NCI-H82 (cell line): Measurements from ENCODE around the gene NANOS3.
A peak's percentile ranks its signal among the peaks of the same experiment; 100 is the strongest.

Experiments used
- DNase-seq: peaks from one replicate; lab custom pipeline; 2025; lab: John Stamatoyannopoulos, UW

The NANOS3 gene

GRCh38 chr19:13885826-13886365, 9.0 kb downstream of the NANOS3 start:
- no peak for DNase-seq

- no peak for DNase-seq
Measured at GRCh38 chr19:13887018-13887436, 10.1 kb downstream of the NANOS3 start.

- DNase-seq, result no peak
Measured at GRCh38 chr19:13887517-13887916, 10.6 kb downstream of the NANOS3 start.

GRCh38 chr19:13888281-13888680, 11.3 kb downstream of the NANOS3 start:
- no peak for DNase-seq

- DNase-seq, result no peak
Measured at GRCh38 chr19:13890136-13890535, 13.2 kb downstream of the NANOS3 start.

- no peak for DNase-seq
Measured at GRCh38 chr19:13892870-13893269, 15.9 kb downstream of the NANOS3 start.

GRCh38 chr19:13894552-13894951, 17.6 kb downstream of the NANOS3 start:
- no peak for DNase-seq

- no peak for DNase-seq
Measured at GRCh38 chr19:13896227-13896626, 19.3 kb downstream of the NANOS3 start.

GRCh38 chr19:13899393-13899792, 22.5 kb downstream of the NANOS3 start:
- DNase-seq, result no peak

- no peak for DNase-seq
Measured at GRCh38 chr19:13899912-13900584, 23.1 kb downstream of the NANOS3 start.

- peak; percentile 60 for DNase-seq
Measured at GRCh38 chr19:13902993-13903555, 26.1 kb downstream of the NANOS3 start.

GRCh38 chr19:13905634-13906520, 28.9 kb downstream of the NANOS3 start, which contains the start of the genes BRME1 and CC2D1A:
Gene BRME1, minus strand, starts transcription at chr19:13906117. Its CDS starts 1,225 bp downstream, at chr19:13904892.
Gene CC2D1A, plus strand, starts transcription at chr19:13906201. Its CDS starts 241 bp downstream, at chr19:13906442.
- DNase-seq, result peak; percentile 97

GRCh38 chr19:13906521-13906904, 29.6 kb downstream of the NANOS3 start:
- DNase-seq, result peak; percentile 64

- no peak for DNase-seq
Measured at GRCh38 chr19:13906910-13907309, 30.0 kb downstream of the NANOS3 start.

GRCh38 chr19:13908674-13909073, 31.7 kb downstream of the NANOS3 start:
- no peak for DNase-seq

GRCh38 chr19:13909430-13909829, 32.5 kb downstream of the NANOS3 start:
- peak; percentile 23 for DNase-seq

- DNase-seq, result no peak
Measured at GRCh38 chr19:13913352-13913751, 36.4 kb downstream of the NANOS3 start.

- DNase-seq, result no peak
Measured at GRCh38 chr19:13914777-13915176, 37.8 kb downstream of the NANOS3 start.

GRCh38 chr19:13917888-13918406, 41.0 kb downstream of the NANOS3 start:
- DNase-seq, result no peak

GRCh38 chr19:13918726-13919411, 41.9 kb downstream of the NANOS3 start:
- DNase-seq, result no peak

GRCh38 chr19:13920524-13920923, 43.6 kb downstream of the NANOS3 start:
- DNase-seq, result no peak
